NCI-H1694 (cell line): ENCODE measurements around the gene MAP1LC3B2.
"Not testable (repeated sequence)": the region's sequence is repeated elsewhere in the genome, so short reads cannot be mapped to it uniquely, and the experiment has no call there.

Experiments used
- DNase-seq: peaks from one replicate; lab custom pipeline; 2025; lab: John Stamatoyannopoulos, UW

The MAP1LC3B2 gene

DNA sequence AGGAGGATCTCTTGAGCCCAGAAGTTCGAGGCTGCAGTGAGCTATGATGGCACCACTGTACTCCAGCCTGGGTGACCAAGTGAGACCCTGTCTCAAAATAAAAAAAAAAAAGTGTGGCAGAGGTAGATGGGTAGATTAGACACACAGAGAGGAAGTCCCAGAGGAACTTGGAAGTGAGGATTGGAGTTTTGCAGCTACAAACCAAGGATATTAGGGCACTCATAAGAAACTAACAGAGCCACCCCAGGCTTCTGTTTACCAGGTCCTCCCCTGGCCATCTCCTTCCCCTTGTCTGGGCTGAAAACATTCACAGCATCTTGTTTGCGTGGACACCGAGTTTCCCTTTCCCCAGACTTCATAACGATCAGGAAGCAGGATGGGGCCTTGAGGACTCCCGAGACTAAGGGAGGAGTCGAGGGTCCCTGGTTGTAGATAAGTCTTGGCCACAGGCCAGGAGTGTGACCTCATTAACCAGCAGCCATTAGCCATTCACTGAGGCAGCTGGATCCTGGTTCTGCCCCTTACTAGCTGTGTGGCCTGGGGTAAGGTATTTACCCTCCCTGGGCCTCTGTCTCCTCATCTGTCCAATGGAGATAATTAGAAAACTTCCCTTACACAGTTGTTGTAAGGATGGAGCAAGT lies 2.1 kb downstream of the MAP1LC3B2 start:
- DNase-seq, result no peak

DNA sequence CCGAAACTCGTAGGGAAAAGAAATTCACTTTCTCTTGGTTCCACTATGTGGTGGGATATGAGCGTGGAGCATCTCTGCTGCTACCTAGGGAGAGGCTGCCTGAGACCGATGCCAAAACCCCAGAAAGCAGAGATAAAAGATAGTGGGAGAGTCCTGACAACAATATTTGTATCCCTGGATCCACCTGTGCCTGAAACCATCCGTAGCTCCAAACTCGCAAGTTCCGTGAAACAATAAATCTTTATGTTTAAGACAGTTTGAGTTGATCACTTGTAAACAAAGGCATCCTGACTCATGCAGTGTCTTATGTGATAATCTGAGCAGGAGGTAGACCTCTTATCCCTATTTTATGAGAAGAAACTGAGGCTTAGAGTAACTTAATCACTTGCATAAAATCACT lies 2.9 kb downstream of the MAP1LC3B2 start:
- no peak for DNase-seq

DNA sequence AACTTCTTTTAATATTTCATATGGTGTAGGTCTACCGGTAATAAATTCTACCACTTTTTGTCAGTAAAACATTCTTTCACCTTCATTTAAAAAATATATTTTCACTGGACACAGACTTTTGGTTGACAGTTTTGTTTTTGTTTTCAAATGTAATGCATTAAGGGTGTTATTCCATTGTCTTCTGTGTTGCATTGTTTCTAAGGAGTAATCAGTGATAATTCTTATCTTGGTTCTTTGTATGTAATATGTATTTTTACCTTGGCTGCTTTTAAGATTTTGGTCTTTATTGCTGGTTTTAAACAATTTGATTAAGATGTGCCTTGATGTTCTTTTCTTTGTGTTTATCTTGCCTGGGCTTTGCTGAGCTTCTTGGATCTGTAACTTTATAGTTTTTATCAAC lies 4.1 kb downstream of the MAP1LC3B2 start:
- no peak for DNase-seq

DNA sequence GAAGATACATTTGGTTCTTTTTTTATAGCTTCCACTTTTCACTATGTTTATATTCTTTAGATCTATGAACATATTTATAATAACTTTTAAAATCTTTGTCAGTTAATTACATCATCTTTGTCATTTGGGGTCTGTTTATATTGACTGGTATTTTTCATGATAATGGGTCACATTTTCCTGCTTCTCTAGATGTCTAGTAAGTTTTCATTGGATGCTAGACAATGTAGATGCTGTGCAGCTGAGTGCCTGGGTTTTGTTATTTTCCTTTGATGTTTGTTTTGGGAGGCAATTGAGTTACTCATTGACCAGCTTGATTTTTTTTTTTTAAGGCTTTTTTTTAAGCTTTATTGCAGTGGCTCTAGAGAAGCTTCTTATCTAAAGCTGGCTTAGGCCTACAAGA lies 4.9 kb downstream of the MAP1LC3B2 start:
- no peak for DNase-seq

GRCh38 chr12:116565221-116565620 lies 6.0 kb downstream of the MAP1LC3B2 start:
- DNase-seq, result not testable (repeated sequence)

- no peak for DNase-seq
These were observed 6.8 kb downstream of the MAP1LC3B2 start for GRCh38 chr12:116565963-116566362.

DNA sequence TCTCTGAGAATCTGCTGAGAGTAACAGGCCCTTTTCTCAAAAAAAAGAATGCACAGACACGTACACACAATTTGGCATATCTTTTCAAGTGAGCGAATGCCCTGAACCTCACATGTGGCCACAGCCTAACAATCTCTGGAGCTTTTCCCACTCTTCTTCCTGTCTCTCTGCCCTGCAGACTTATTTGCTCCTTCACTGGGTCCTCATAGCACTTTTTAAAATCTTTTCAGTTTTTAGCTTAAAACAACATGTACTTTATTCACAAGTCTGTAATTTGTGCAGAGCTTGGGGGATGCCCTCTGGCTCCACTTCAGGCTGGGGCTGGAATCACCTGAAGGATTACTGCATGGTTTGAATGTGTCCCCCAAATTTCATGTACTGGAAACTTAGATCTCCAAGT lies 9.0 kb downstream of the MAP1LC3B2 start:
- no peak for DNase-seq

GRCh38 chr12:116571089-116571488 lies 11.9 kb downstream of the MAP1LC3B2 start:
- no peak for DNase-seq

DNA sequence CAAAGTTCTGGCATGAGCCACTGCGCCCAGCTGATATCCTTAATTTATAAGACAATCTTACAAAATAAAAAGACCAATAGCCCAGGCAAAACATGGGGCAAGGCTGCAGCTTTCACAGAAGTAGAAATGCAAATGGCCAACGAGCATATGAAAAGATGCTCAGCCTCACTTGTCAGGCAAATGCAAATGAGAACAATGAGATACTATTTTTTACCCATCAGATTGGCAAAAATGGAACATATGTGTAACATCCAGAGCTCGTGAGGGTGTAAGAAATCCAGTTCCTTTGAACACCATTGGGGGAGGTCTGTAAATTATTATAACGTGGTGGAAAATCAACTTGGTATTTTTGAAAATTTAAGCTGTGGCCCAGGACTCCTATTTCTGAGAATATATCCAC lies 14.6 kb downstream of the MAP1LC3B2 start:
- DNase-seq, result no peak

DNA sequence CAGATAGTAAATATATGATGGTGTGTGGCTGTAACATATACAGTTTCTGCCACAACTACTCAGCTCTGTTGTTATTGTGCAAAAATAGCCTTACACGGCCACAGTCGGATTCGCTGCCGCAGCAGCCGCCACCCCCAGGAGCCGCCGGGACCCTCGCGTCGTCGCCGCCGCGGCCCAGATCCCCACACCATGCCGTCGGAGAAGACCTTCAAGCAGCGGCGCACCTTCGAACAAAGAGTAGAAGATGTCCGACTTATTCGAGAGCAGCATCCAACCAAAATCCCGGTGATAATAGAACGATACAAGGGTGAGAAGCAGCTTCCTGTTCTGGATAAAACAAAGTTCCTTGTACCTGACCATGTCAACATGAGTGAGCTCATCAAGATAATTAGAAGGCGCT lies 16.6 kb downstream of the MAP1LC3B2 start:
- DNase-seq, result not testable (repeated sequence)

DNA sequence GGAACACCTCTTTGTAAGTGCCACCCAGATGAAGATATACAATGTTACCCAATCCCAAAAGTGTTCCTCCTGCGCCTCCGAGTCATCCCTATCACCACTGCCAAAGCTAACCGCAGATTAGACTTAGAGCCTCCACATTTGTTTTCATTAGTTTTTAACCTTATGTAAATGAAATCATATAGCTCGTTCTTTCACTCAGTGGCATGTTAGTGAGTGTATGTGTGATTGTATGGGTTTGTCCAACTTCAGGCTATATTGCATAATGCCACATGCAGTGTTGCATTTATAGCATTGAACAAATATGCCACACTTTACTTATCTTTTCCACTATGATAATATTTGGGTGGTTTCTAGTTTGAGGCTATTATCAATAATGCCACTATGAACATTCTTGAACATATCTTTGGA lies 18.0 kb downstream of the MAP1LC3B2 start:
- no peak for DNase-seq

DNA sequence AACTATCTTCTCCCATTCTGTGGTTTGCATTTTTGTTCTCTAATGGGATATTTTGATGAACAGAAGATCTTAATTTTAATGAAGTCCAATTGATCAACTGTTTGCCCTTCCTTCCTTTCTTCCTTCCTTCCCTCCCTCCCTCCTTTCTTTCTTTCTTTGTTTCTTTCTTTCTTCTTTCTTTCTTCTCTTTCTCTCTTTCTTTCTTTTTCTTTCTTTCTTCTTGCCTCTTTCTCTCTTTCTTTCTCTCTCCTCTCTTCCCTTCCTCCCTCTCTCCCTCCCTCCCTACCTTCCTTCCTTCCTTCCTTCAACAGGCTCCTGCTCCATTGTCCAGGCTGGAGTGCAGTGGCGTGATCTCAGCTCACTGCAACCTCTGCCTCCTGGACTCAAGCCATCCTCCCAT lies 18.9 kb downstream of the MAP1LC3B2 start:
- no peak for DNase-seq

- no peak for DNase-seq
These were observed 23.4 kb downstream of the MAP1LC3B2 start for GRCh38 chr12:116582610-116583009.

DNA sequence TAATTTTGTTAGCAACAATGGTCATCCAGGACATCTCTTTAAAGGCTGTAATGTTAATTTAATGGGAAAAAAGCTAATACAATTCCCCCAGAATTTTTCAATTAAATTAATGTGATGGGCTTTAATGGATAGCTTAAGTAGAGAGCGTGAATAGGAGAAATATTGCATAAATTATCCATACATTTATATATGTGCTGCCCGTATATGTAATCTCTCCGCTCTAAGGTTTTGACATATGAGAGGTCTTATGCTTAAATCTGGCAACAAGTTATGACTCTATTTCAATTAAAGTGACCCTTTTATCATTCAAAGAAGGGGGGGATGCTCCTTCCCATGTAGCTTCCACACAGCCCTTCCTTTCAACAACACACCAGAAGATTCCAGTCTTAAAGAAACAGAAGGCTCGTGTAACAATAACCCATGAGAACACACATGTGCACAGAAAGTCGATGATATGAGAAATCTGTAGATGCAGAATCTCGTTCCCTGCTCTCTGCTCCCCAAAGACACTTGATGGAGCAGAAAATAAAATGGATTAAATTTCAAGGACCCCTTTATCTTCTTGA lies 24.0 kb downstream of the MAP1LC3B2 start:
- DNase-seq, result no peak

- no peak for DNase-seq
These were observed 28.1 kb downstream of the MAP1LC3B2 start for GRCh38 chr12:116587270-116587669.

- DNase-seq, result no peak
These were observed 29.3 kb downstream of the MAP1LC3B2 start for GRCh38 chr12:116588390-116589028.

GRCh38 chr12:116589581-116589980 lies 30.4 kb downstream of the MAP1LC3B2 start:
- no peak for DNase-seq

DNA sequence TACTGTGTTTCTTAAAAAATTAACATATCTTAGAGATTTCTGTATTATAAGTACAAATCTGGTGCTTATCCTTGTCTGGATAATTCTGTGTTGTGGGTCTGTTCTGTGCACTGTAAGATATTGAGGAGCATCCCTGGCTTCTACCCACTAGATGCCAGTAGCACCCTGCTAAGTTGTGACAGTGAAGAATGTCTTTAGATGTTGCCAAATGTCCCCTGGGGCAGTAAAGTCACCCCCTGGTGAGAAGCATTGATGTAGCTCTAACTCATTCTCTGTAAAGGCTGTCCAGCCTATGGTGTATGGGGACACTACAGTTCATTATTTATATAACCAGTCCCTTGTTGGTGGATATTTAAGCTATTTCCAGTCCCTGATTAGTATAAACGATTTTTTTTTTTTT lies 31.4 kb downstream of the MAP1LC3B2 start:
- DNase-seq, result no peak

- DNase-seq, result no peak
These were observed 32.9 kb downstream of the MAP1LC3B2 start for GRCh38 chr12:116591855-116592637.

GRCh38 chr12:116592731-116593130 lies 33.5 kb downstream of the MAP1LC3B2 start:
- DNase-seq, result no peak

- DNase-seq, result no peak
These were observed 35.3 kb downstream of the MAP1LC3B2 start for GRCh38 chr12:116594325-116595038.

- DNase-seq, result no peak
These were observed 36.0 kb downstream of the MAP1LC3B2 start for GRCh38 chr12:116595186-116595585.
